IMR-90 (cell line): Measurements from ENCODE around the gene DRICH1. TPM values are rescaled to one million over a fixed set of nuclear protein-coding genes. Genes with fewer than 3 reads are reported as not detected.

Experiments used
- ATAC-seq: fragments of 200-7000 bp; cut with Tn5 transposase; 2 replicates; pipeline ENCODE4 v1.9.1; 2020; ENCODE audit warnings: low read depth, mild to moderate bottlenecking, moderate library complexity
- BruUV-seq: library from RNA; stranded (reverse); fragments of 400-500 nt; replicated peaks from 2 replicates; lab custom pipeline; 2021; lab: Mats Ljungman, UMichigan
- CTCF ChIA-PET: fragments of 300-600 bp; formaldehyde crosslinking; extraction: SDS; loops from one replicate; lab custom pipeline; 2021; ENCODE audit warnings: antibody characterized with exemption; lab: Yijun Ruan, JAX
- POLR2A ChIA-PET: fragments of 300-600 bp; sonication (Branson Sonifier 250); formaldehyde crosslinking; loops from one replicate; lab custom pipeline; 2022; ENCODE audit warnings: antibody characterized with exemption; ENCODE audit not compliant: unreplicated experiment; lab: Charles Lee
- DNase-seq: peaks from one replicate; pipeline ENCODE4 v3.0.0; 2013
- H2AFZ ChIP-seq: replicated peaks from 2 replicates; pipeline ENCODE3; 2013; ENCODE audit warnings: low read length, mild to moderate bottlenecking; ENCODE audit not compliant: poor library complexity
- H2AK5ac ChIP-seq: 2 replicates; pipeline ENCODE4 v1.6.1; 2013; ENCODE audit warnings: low read depth, low read length, inconsistent platforms
- H2AK9ac ChIP-seq: replicated peaks from 2 replicates; pipeline ENCODE3; 2013; ENCODE audit warnings: mild to moderate bottlenecking, low read depth, low read length, moderate library complexity; ENCODE audit not compliant: poor library complexity
- H2BK120ac ChIP-seq: 2 replicates; pipeline ENCODE4 v1.6.1; 2013; ENCODE audit warnings: low read depth, low read length, inconsistent platforms
- H2BK15ac ChIP-seq: 3 replicates; pipeline ENCODE4 v1.6.1; 2013; ENCODE audit warnings: low read depth, low read length, inconsistent platforms
- H2BK20ac ChIP-seq: 2 replicates; pipeline ENCODE4 v1.6.1; 2013; ENCODE audit warnings: low read depth, mild to moderate bottlenecking, inconsistent platforms, low read length, moderate library complexity
- H2BK5ac ChIP-seq: 2 replicates; pipeline ENCODE4 v1.6.1; 2013; ENCODE audit warnings: mild to moderate bottlenecking, low read depth, low read length, inconsistent platforms; ENCODE audit not compliant: poor library complexity, severe bottlenecking
- H3K14ac ChIP-seq: replicated peaks from 2 replicates; pipeline ENCODE4 v1.6.1; 2013; ENCODE audit warnings: low read depth, low read length, inconsistent platforms
- H3K18ac ChIP-seq: 2 replicates; pipeline ENCODE4 v1.6.1; 2013; ENCODE audit warnings: low read depth, low read length, control low read depth
- H3K23ac ChIP-seq: 2 replicates; pipeline ENCODE4 v1.6.1; 2013; ENCODE audit warnings: low read depth, low read length, inconsistent platforms
- H3K27ac ChIP-seq: 2 replicates; pipeline ENCODE4 v1.5.1; 2013; ENCODE audit warnings: mild to moderate bottlenecking, control low read depth, low read length; ENCODE audit not compliant: insufficient read depth
- H3K27me3 ChIP-seq: 2 replicates; pipeline ENCODE4 v1.6.1; 2013; ENCODE audit warnings: low read length; ENCODE audit not compliant: control insufficient read depth, insufficient read depth
- H3K36me3 ChIP-seq: 2 replicates; pipeline ENCODE4 v1.6.1; 2013; ENCODE audit warnings: low read length, mixed read lengths; ENCODE audit not compliant: control insufficient read depth, insufficient read depth
- H3K4ac ChIP-seq: 2 replicates; pipeline ENCODE4 v1.6.1; 2013; ENCODE audit warnings: low read depth, low read length, inconsistent platforms
- H3K4me1 ChIP-seq: 2 replicates; pipeline ENCODE4 v1.6.1; 2013; ENCODE audit warnings: low read length, mixed read lengths; ENCODE audit not compliant: control insufficient read depth, insufficient read depth
- H3K4me2 ChIP-seq: 2 replicates; pipeline ENCODE4 v1.6.1; 2013; ENCODE audit warnings: low read depth, mild to moderate bottlenecking, control low read depth, low read length, moderate library complexity
- H3K4me3 ChIP-seq: 2 replicates; pipeline ENCODE4 v1.5.1; 2013; ENCODE audit warnings: low read depth, mild to moderate bottlenecking, control low read depth, low read length, moderate library complexity; ENCODE audit not compliant: insufficient read depth
- H3K56ac ChIP-seq: 2 replicates; pipeline ENCODE4 v1.6.1; 2013; ENCODE audit warnings: low read length, inconsistent platforms; ENCODE audit not compliant: insufficient read depth; ENCODE audit errors: extremely low read depth
- H3K79me1 ChIP-seq, 2 experiments: 2 replicates each; pipeline ENCODE4 v1.6.1; 2013; ENCODE audit warnings: low read length in 2 of 2, inconsistent platforms in 1 of 2, low read depth in 1 of 2
- H3K9ac ChIP-seq: 2 replicates; pipeline ENCODE4 v1.6.1; 2013; ENCODE audit warnings: low read depth, low read length, control low read depth
- H3K9me1 ChIP-seq: 2 replicates; pipeline ENCODE4 v1.6.1; 2013; ENCODE audit warnings: low read length, inconsistent platforms; ENCODE audit not compliant: insufficient read depth
- H3K9me3 ChIP-seq: 2 replicates; pipeline ENCODE4 v1.6.1; 2013; ENCODE audit warnings: low read length; ENCODE audit not compliant: control insufficient read depth, insufficient read depth
- H4K20me1 ChIP-seq: 2 replicates; pipeline ENCODE4 v1.6.1; 2013; ENCODE audit warnings: low read length, inconsistent platforms; ENCODE audit not compliant: insufficient read depth
- H4K5ac ChIP-seq: 2 replicates; pipeline ENCODE4 v1.6.1; 2013; ENCODE audit warnings: mild to moderate bottlenecking, low read depth, low read length, control low read depth
- H4K8ac ChIP-seq, 2 experiments: 2 replicates each; pipeline ENCODE4 v1.6.1; 2013; ENCODE audit warnings: low read depth in 2 of 2, low read length in 2 of 2, control low read depth in 1 of 2, inconsistent platforms in 1 of 2
- H4K91ac ChIP-seq: 2 replicates; pipeline ENCODE4 v1.6.1; 2013; ENCODE audit warnings: low read depth, low read length, inconsistent platforms; ENCODE audit not compliant: insufficient read depth
- BHLHE40 ChIP-seq: fragments of 150-350 bp; IDR thresholded peaks from 2 replicates; pipeline ENCODE4 v1.6.1; 2016; ENCODE audit warnings: mild to moderate bottlenecking, low read depth, low read length
- CHD1 ChIP-seq: IDR thresholded peaks from 2 replicates; pipeline ENCODE4 v1.6.1; 2012; ENCODE audit warnings: low read depth, low read length, improper control_type of control experiment
- FOS ChIP-seq: fragments of 150-350 bp; IDR thresholded peaks from 2 replicates; pipeline ENCODE4 v1.6.1; 2016; ENCODE audit warnings: low read depth, low read length
- NFE2L2 ChIP-seq: fragments of 150-350 bp; IDR thresholded peaks from 2 replicates; pipeline ENCODE4 v1.6.1; 2016; ENCODE audit warnings: low read depth, mild to moderate bottlenecking, low read length
- POLR2A ChIP-seq: IDR thresholded peaks from 2 replicates; pipeline ENCODE4 v1.6.1; 2012; ENCODE audit warnings: mild to moderate bottlenecking, low read depth, low read length
- RFX5 ChIP-seq: IDR thresholded peaks from 2 replicates; pipeline ENCODE4 v1.8.0; 2012; ENCODE audit warnings: low read depth, mild to moderate bottlenecking, low read length, moderate library complexity
- WGBS, 2 experiments: methylation state at CpG; one replicate each; pipeline versions ENCODE4 v1.1.5 to v1.1.7; 2013; ENCODE audit warnings: missing lambda C conversion rate in 2 of 2; ENCODE audit not compliant: insufficient read length in 1 of 2; ENCODE audit errors: extremely low coverage in 2 of 2; 5-methylcytosine and 5-hydroxymethylcytosine counted together
- dilution Hi-C: fragments of 300-500 bp; cut with HindIII; formaldehyde crosslinking; loops from one replicate; pipeline ENCODE4 v1.14.3; 2018; ENCODE audit warnings: low sequenced_read_pairs; ENCODE audit not compliant: unreplicated experiment
- in situ Hi-C: fragments of 300-500 bp; cut with MboI; formaldehyde crosslinking; loops from 3 replicates; pipeline ENCODE4 v1.14.3; 2019; ENCODE audit warnings: low sequenced_read_pairs, inconsistent platforms, mixed read lengths
- intact Hi-C: fragments of 100-400 bp; cut with micrococcal nuclease; formaldehyde crosslinking; loops from 2 replicates; pipeline ENCODE4 v1.10.0; 2022
- polyA plus RNA-seq, 3 experiments: library from polyadenylated mRNA; depleted of rRNA; stranded (reverse); fragments of >200 nt; gene quantifications; 2 replicates each; pipeline ENCODE4 v1.2.3, GENCODE V29; 2012; ENCODE audit warnings: low replicate concordance in 1 of 3
- total RNA-seq: library from RNA; depleted of rRNA; stranded (reverse); fragments of >200 nt; gene quantifications from 2 replicates; pipeline ENCODE4 v1.2.3, GENCODE V29; 2012
- TF ChIP-seq, protein P1 (sequence below): fragments of 150-350 bp; IDR thresholded peaks from 2 replicates; pipeline ENCODE4 v1.6.1; 2016; ENCODE audit warnings: low read depth, mild to moderate bottlenecking, low read length, moderate library complexity, borderline replicate concordance
- TF ChIP-seq, protein P2 (sequence below): fragments of 150-350 bp; IDR thresholded peaks from 2 replicates; pipeline ENCODE4 v1.6.1; 2017; ENCODE audit warnings: mild to moderate bottlenecking, antibody characterized with exemption, low read length, low read depth
- TF ChIP-seq, protein P3 (sequence below): conservative IDR thresholded peaks from 2 replicates; pipeline ENCODE4 v1.5.1; 2012; ENCODE audit warnings: mild to moderate bottlenecking, low read depth, low read length, improper control_type of control experiment

DRICH1 gene
- total and polyA plus RNA-seq, 2 of the 4 experiments (the other 2 are of a cell fraction): 0.14 TPM; not detected in 1

DNA sequence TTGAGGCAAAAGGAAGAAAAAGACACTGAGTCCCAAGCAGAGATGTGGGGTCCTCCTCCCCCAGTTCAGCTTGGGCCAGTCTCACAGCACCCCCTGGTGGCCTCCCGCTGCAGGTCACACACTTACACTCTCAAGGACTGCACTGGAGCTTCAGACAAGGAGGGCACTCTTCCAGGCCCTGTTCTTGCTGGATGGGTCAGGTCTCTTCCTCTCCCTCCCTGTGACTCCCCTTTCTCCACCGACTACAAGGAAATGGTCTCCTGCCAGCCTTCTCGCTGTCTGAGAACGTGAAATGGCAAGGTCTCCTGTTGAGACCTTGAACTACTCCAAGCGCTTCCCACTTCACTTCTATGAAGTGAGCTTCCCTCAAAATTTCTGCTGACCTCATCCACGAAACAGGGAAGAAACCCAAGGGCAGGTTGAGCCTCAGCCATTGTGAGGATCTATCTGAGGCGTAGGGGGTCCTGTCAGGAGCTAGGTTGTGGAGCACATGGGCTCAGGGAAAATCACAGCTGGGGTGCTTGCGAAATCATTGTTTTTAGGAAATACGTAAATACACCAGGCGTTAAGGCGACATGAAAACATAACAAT lies 40.8 kb downstream of the DRICH1 start (continued):
- TF ChIP-seq, protein P1, sequence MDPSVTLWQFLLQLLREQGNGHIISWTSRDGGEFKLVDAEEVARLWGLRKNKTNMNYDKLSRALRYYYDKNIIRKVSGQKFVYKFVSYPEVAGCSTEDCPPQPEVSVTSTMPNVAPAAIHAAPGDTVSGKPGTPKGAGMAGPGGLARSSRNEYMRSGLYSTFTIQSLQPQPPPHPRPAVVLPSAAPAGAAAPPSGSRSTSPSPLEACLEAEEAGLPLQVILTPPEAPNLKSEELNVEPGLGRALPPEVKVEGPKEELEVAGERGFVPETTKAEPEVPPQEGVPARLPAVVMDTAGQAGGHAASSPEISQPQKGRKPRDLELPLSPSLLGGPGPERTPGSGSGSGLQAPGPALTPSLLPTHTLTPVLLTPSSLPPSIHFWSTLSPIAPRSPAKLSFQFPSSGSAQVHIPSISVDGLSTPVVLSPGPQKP: no peak

DNA sequence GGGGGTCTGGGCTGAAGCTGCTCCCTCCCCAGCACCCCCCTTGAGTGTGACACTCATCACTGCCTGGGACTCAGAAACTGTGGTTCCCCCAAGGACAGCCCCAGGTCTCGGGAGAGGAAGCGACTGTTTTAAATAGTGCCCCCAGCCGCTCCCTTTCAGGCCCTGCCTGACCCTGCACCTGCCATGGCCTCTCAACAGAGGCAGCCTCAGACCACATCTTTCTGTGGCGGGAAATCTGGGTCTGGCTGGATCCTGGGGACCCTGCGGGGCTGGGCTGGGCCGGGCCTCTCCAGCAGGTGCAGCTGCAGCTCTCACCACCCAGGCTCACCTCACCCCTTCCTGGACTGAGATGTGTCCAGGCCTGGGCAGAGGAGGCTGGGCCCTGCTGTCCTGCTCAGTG lies 48.3 kb downstream of the DRICH1 start:
- Histone ChIP-seq H3K14ac (no peak overlapping the region), H3K56ac (no peak overlapping the region), H4K91ac (no peak overlapping the region), H4K8ac (no peak overlapping the region), H3K4ac (no peak overlapping the region), H3K4me3 (no peak overlapping the region), H3K23ac (no peak overlapping the region), H2AFZ (no peak overlapping the region), H3K27me3 (peaks cover 15% of the 10 kb centered on the region), H3K18ac (no peak overlapping the region), H2BK20ac (no peak overlapping the region), H3K27ac (no peak overlapping the region), H2AK5ac (no peak overlapping the region), H3K79me1 (no peaks in the 10 kb centered on the region), H3K4me2 (no peak overlapping the region), H3K9ac (no peak overlapping the region), H3K9me3 (no peaks in the 10 kb centered on the region), H3K4me1 (no peaks in the 10 kb centered on the region), H2BK120ac (no peak overlapping the region), H4K5ac (no peak overlapping the region), H4K20me1 (no peaks in the 10 kb centered on the region), H2BK15ac (no peak overlapping the region), H2BK5ac (no peak overlapping the region), H3K36me3 (no peaks in the 10 kb centered on the region), H3K9me1 (no peaks in the 10 kb centered on the region), H2AK9ac (no peak overlapping the region)
- in situ Hi-C loops (no loop called here), intact Hi-C loops (no loop called here), dilution Hi-C loops (no loop called here)
- DNase-seq (no peak), ATAC-seq (no peak)
- BruUV-seq: no TSS peak
- 82% methylated on average over 4 of the region's 6 CpGs; no CpG with 5 or more reads in 1 of the 2 experiments for WGBS, 2 experiments
- POLR2A ChIA-PET: no interaction called here
- CTCF ChIA-PET: no interaction called here
- TF ChIP-seq, protein P2, sequence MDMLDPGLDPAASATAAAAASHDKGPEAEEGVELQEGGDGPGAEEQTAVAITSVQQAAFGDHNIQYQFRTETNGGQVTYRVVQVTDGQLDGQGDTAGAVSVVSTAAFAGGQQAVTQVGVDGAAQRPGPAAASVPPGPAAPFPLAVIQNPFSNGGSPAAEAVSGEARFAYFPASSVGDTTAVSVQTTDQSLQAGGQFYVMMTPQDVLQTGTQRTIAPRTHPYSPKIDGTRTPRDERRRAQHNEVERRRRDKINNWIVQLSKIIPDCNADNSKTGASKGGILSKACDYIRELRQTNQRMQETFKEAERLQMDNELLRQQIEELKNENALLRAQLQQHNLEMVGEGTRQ: no peak
- TF ChIP-seq BHLHE40 (no peak), FOS (no peak), POLR2A (no peak), CHD1 (no peak), RFX5 (no peak), NFE2L2 (no peak)
- TF ChIP-seq, protein P3, sequence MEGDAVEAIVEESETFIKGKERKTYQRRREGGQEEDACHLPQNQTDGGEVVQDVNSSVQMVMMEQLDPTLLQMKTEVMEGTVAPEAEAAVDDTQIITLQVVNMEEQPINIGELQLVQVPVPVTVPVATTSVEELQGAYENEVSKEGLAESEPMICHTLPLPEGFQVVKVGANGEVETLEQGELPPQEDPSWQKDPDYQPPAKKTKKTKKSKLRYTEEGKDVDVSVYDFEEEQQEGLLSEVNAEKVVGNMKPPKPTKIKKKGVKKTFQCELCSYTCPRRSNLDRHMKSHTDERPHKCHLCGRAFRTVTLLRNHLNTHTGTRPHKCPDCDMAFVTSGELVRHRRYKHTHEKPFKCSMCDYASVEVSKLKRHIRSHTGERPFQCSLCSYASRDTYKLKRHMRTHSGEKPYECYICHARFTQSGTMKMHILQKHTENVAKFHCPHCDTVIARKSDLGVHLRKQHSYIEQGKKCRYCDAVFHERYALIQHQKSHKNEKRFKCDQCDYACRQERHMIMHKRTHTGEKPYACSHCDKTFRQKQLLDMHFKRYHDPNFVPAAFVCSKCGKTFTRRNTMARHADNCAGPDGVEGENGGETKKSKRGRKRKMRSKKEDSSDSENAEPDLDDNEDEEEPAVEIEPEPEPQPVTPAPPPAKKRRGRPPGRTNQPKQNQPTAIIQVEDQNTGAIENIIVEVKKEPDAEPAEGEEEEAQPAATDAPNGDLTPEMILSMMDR: no peak
- TF ChIP-seq, protein P1: no peak
